Smooth muscle cell (in vitro differentiated cells): Measurements from ENCODE around the gene TNFAIP6. TPM values are rescaled to one million over a fixed set of nuclear protein-coding genes. Genes with fewer than 3 reads are reported as not detected.

Source experiments
- DNase-seq: peaks from one replicate; lab custom pipeline; 2025; ENCODE audit not compliant: unreplicated experiment; lab: John Stamatoyannopoulos, UW
- H2AFZ ChIP-seq: fragments of 200-600 bp; sonication (generic); 2 replicates; pipeline ENCODE4 v1.6.0; 2016; ENCODE audit warnings: antibody characterized with exemption, low read depth, mild to moderate bottlenecking
- H3F3A ChIP-seq: fragments of 200-600 bp; sonication (generic); 2 replicates; pipeline ENCODE4 v1.6.0; 2017; ENCODE audit warnings: antibody characterized with exemption, low read depth
- H3K27ac ChIP-seq: fragments of 200-600 bp; sonication (generic); 2 replicates; pipeline ENCODE4 v1.5.1; 2016; ENCODE audit warnings: low read depth, mild to moderate bottlenecking
- H3K27me3 ChIP-seq: fragments of 200-600 bp; sonication (generic); 2 replicates; pipeline ENCODE4 v1.6.1; 2016; ENCODE audit warnings: low read depth, mild to moderate bottlenecking
- H3K36me3 ChIP-seq: fragments of 200-600 bp; sonication (generic); 2 replicates; pipeline ENCODE4 v1.5.1; 2016; ENCODE audit warnings: low read depth
- H3K4me1 ChIP-seq: fragments of 200-600 bp; sonication (generic); 2 replicates; pipeline ENCODE4 v1.5.1; 2016; ENCODE audit warnings: low read depth
- H3K4me2 ChIP-seq: fragments of 200-600 bp; sonication (generic); 2 replicates; pipeline ENCODE4 v1.6.0; 2016; ENCODE audit warnings: mild to moderate bottlenecking
- H3K4me3 ChIP-seq: fragments of 200-600 bp; sonication (generic); 2 replicates; pipeline ENCODE4 v1.5.1; 2016; ENCODE audit warnings: mild to moderate bottlenecking
- H3K79me2 ChIP-seq: fragments of 200-600 bp; sonication (generic); 2 replicates; pipeline ENCODE4 v1.6.0; 2016; ENCODE audit warnings: low read depth, mild to moderate bottlenecking
- H3K9ac ChIP-seq: fragments of 200-600 bp; sonication (generic); 2 replicates; pipeline ENCODE4 v1.6.0; 2016; ENCODE audit warnings: low read depth
- H3K9me3 ChIP-seq: fragments of 200-600 bp; sonication (generic); replicated peaks from 2 replicates; pipeline ENCODE4 v1.5.1; 2016; ENCODE audit warnings: low read depth
- H4K20me1 ChIP-seq: fragments of 200-600 bp; sonication (generic); 2 replicates; pipeline ENCODE4 v1.6.0; 2016; ENCODE audit warnings: low read depth
- CTCF ChIP-seq: fragments of 200-600 bp; sonication (generic); IDR thresholded peaks from 2 replicates; pipeline ENCODE4 v1.5.1; 2017; ENCODE audit warnings: borderline replicate concordance, mild to moderate bottlenecking, antibody characterized with exemption; ENCODE audit not compliant: insufficient read depth, poor library complexity, severe bottlenecking
- WGBS: methylation state at CpG from one replicate; pipeline ENCODE4 v1.1.7; 2016; ENCODE audit warnings: low lambda C conversion rate; 5-methylcytosine and 5-hydroxymethylcytosine counted together
- polyA plus RNA-seq: library from polyadenylated mRNA; unstranded; fragments of >200 nt; fragmentation: Nextera tagmentation; extraction: Ambion mirVana; gene quantifications from 2 replicates; pipeline ENCODE4 v1.2.1, GENCODE V29; 2016
- total RNA-seq: library from RNA; depleted of rRNA; stranded (reverse); fragments of >200 nt; gene quantifications from 2 replicates; pipeline ENCODE4 v1.2.3, GENCODE V29; 2014

Gene TNFAIP6
- total and polyA plus RNA-seq, 2 experiments from 2014 or later: 38.2 to 38.4 TPM

GRCh38 chr2:151361674-151362370 lies 4.4 kb downstream of the TNFAIP6 start:
- H3K9me3 ChIP-seq: no peaks in the 10 kb centered on the region
- WGBS: 70% methylated on average over 3 of the region's 3 CpGs
- H3K4me3 ChIP-seq: no peak overlapping the region
- no peaks in the 10 kb centered on the region for H3F3A ChIP-seq
- H4K20me1 ChIP-seq: no peaks in the 10 kb centered on the region
- H3K36me3 ChIP-seq: no peaks in the 10 kb centered on the region
- TF ChIP-seq CTCF: no peak
- H3K79me2 ChIP-seq: peaks cover 28% of the 10 kb centered on the region
- no peak overlapping the region for H2AFZ ChIP-seq
- H3K27me3 ChIP-seq: no peaks in the 10 kb centered on the region
- no peak overlapping the region for H3K4me2 ChIP-seq
- peaks cover 6% of the 10 kb centered on the region for H3K4me1 ChIP-seq
- no peak overlapping the region for H3K9ac ChIP-seq
- no peak overlapping the region for H3K27ac ChIP-seq
- DNase-seq: no peak

- Histone ChIP-seq H3F3A (no peaks in the 10 kb centered on the region), H3K27me3 (no peaks in the 10 kb centered on the region), H3K36me3 (no peaks in the 10 kb centered on the region), H3K27ac (no peak overlapping the region), H3K4me1 (peaks cover under 1% of the 10 kb centered on the region), H3K79me2 (peaks cover 17% of the 10 kb centered on the region), H3K4me2 (no peak overlapping the region), H4K20me1 (no peaks in the 10 kb centered on the region), H2AFZ (no peak overlapping the region), H3K4me3 (no peak overlapping the region), H3K9ac (no peak overlapping the region), H3K9me3 (no peaks in the 10 kb centered on the region)
- no peak for DNase-seq
- TF ChIP-seq CTCF: no peak
- WGBS: 88% methylated on average over 8 of the region's 8 CpGs
These were observed 6.3 kb downstream of the TNFAIP6 start for GRCh38 chr2:151363709-151364108.

DNA sequence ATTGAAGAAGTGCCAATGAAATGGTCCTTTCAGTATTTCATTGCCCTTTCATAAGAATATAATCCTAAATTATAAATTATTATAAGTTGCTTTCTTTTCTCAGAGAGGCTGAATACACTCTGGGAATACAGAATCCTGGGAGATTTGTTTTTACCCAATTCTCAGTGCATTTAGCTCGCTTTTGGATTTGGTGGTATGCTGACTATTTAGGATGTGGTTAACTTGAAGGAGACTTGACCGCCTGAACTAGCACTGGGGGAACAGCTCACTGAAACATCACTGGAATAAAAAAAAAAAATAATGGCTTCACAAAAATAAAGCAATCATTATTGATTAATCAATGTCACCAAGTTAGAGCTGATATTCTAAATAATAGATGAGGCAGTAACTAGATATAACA lies 10.2 kb downstream of the TNFAIP6 start:
- Histone ChIP-seq H3K9ac (no peak overlapping the region), H2AFZ (no peak overlapping the region), H3K9me3 (no peaks in the 10 kb centered on the region), H3F3A (no peaks in the 10 kb centered on the region), H3K79me2 (no peaks in the 10 kb centered on the region), H3K4me2 (peak overlapping the region; percentile 55), H3K36me3 (peaks cover 6% of the 10 kb centered on the region), H3K27ac (peak overlapping the region; percentile 56), H4K20me1 (no peaks in the 10 kb centered on the region), H3K27me3 (no peaks in the 10 kb centered on the region), H3K4me3 (no peak overlapping the region), H3K4me1 (no peaks in the 10 kb centered on the region)
- no peak for DNase-seq
- WGBS: 61% methylated on average over 2 of the region's 2 CpGs
- no peak for TF ChIP-seq CTCF

GRCh38 chr2:151374436-151374835 lies 17.0 kb downstream of the TNFAIP6 start:
- WGBS: 29% methylated on average over 3 of the region's 3 CpGs
- Histone ChIP-seq H2AFZ (no peak overlapping the region), H3K4me1 (peaks cover 12% of the 10 kb centered on the region), H3K79me2 (no peaks in the 10 kb centered on the region), H4K20me1 (no peaks in the 10 kb centered on the region), H3K36me3 (peaks cover 6% of the 10 kb centered on the region), H3K27ac (peak overlapping the region; percentile 82), H3K9me3 (no peaks in the 10 kb centered on the region), H3K4me2 (peak overlapping the region; percentile 49), H3F3A (no peaks in the 10 kb centered on the region), H3K4me3 (no peak overlapping the region), H3K27me3 (no peaks in the 10 kb centered on the region), H3K9ac (no peak overlapping the region)
- DNase-seq: no peak
- TF ChIP-seq CTCF: no peak
